NCI-H510A treated with DMSO at 0.1 percent for 48 hours (cell line): ENCODE measurements around the gene ANAPC7.
"Not testable (repeated sequence)": the region's sequence is repeated elsewhere in the genome, so short reads cannot be mapped to it uniquely, and the experiment has no call there.

Experiments
- DNase-seq: peaks from one replicate; lab custom pipeline; 2025; lab: John Stamatoyannopoulos, UW

Gene ANAPC7

GRCh38 chr12:110348431-110349059 lies 55.0 kb downstream of the ANAPC7 start:
- DNase-seq, result no peak

- DNase-seq, result no peak
These were observed 55.7 kb downstream of the ANAPC7 start for GRCh38 chr12:110347767-110348166.

- DNase-seq, result no peak
These were observed 57.5 kb downstream of the ANAPC7 start for GRCh38 chr12:110345963-110346362.

- DNase-seq, result peak; percentile 43
These were observed 58.3 kb downstream of the ANAPC7 start for GRCh38 chr12:110345176-110345661.

- DNase-seq, result no peak
These were observed 58.9 kb downstream of the ANAPC7 start for GRCh38 chr12:110344657-110345056.

GRCh38 chr12:110343736-110344555 lies 59.6 kb downstream of the ANAPC7 start:
- no peak for DNase-seq

- no peak for DNase-seq
These were observed 60.4 kb downstream of the ANAPC7 start for GRCh38 chr12:110343114-110343513.

GRCh38 chr12:110342157-110342556 lies 61.4 kb downstream of the ANAPC7 start:
- DNase-seq, result no peak

GRCh38 chr12:110340706-110341105 lies 62.8 kb downstream of the ANAPC7 start:
- DNase-seq, result no peak

- DNase-seq, result not testable (repeated sequence)
These were observed 63.2 kb downstream of the ANAPC7 start for GRCh38 chr12:110340261-110340660.

- DNase-seq, result no peak
These were observed 64.1 kb downstream of the ANAPC7 start for GRCh38 chr12:110339184-110339952.

GRCh38 chr12:110338754-110339153 lies 64.8 kb downstream of the ANAPC7 start:
- no peak for DNase-seq

- no peak for DNase-seq
These were observed 65.4 kb downstream of the ANAPC7 start for GRCh38 chr12:110337912-110338710.

GRCh38 chr12:110335481-110336045 lies 67.9 kb downstream of the ANAPC7 start:
- DNase-seq, result no peak

- DNase-seq, result no peak
These were observed 70.3 kb downstream of the ANAPC7 start for GRCh38 chr12:110333201-110333600.

- no peak for DNase-seq
These were observed 73.0 kb downstream of the ANAPC7 start for GRCh38 chr12:110330544-110330943.

GRCh38 chr12:110330124-110330523 lies 73.4 kb downstream of the ANAPC7 start:
- no peak for DNase-seq

GRCh38 chr12:110329710-110330109 lies 73.8 kb downstream of the ANAPC7 start:
- DNase-seq, result no peak
